Brain microvascular endothelial cell (primary cell): ENCODE measurements around the gene PPARG.

ENCODE experiments used
- DNase-seq: peaks from one replicate; pipeline ENCODE4 v3.0.0-alpha.2; 2020
- H3K27ac ChIP-seq: fragments of 250-450 bp; sonication (Bioruptor Pico); 2 replicates; pipeline ENCODE4 v1.5.1; 2020; ENCODE audit warnings: mild to moderate bottlenecking, moderate library complexity
- H3K27me3 ChIP-seq: fragments of 250-450 bp; sonication (Bioruptor Pico); replicated peaks from 2 replicates; pipeline ENCODE4 v1.5.1; 2020; ENCODE audit warnings: mild to moderate bottlenecking
- H3K36me3 ChIP-seq: fragments of 250-450 bp; sonication (Bioruptor Pico); replicated peaks from 2 replicates; pipeline ENCODE4 v1.5.1; 2020; ENCODE audit warnings: mild to moderate bottlenecking
- H3K4me3 ChIP-seq: 2 replicates; pipeline ENCODE4 v1.5.1; 2011; ENCODE audit warnings: low read depth, mild to moderate bottlenecking, control low read depth, low read length, moderate library complexity
- in situ Hi-C: cut with HindIII; loops from 2 replicates; pipeline ENCODE4 v1.10.0; 2017; ENCODE audit warnings: low sequenced_read_pairs, low pct_ligation_motif_present
- TF ChIP-seq, protein P1 (sequence below): IDR thresholded peaks from 2 replicates; pipeline ENCODE4 v1.5.1; 2011; ENCODE audit warnings: low read depth, mild to moderate bottlenecking, moderate library complexity, low read length, control low read depth, inconsistent platforms; ENCODE audit errors: missing control alignments

The PPARG gene

DNA sequence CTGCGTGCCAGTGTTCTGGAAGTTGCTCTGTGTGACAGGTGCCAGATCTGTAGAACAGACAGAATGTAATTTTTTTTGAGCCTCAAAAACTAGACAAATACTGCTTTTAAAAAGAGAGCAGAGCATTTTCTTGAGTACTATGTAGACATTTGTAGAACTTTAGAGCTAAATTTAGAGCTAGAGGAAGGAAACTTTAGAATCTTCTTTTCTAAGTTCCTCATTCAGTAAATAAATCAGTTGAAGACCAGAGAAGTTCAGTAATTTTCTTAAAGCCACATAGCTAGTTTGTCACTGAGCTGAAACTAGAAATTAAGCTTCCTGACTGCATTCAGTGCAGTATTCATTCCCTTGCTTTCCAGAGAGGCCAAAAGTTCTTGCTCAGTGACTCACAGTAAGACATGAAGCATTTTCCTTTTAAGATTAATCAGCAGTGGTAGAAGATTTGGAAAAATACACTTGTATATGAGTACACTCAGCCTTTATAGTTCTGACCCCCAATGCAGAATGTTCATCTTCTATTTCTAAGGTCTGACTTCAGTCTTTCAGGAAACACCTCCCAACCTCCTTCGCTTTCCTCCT is 111.8 kb downstream of the PPARG start:
- H3K27ac ChIP-seq = peak overlapping the region; percentile 15
- no peaks in the 10 kb centered on the region for H3K36me3 ChIP-seq
- DNase-seq = peak; percentile 67
- TF ChIP-seq, protein P1, sequence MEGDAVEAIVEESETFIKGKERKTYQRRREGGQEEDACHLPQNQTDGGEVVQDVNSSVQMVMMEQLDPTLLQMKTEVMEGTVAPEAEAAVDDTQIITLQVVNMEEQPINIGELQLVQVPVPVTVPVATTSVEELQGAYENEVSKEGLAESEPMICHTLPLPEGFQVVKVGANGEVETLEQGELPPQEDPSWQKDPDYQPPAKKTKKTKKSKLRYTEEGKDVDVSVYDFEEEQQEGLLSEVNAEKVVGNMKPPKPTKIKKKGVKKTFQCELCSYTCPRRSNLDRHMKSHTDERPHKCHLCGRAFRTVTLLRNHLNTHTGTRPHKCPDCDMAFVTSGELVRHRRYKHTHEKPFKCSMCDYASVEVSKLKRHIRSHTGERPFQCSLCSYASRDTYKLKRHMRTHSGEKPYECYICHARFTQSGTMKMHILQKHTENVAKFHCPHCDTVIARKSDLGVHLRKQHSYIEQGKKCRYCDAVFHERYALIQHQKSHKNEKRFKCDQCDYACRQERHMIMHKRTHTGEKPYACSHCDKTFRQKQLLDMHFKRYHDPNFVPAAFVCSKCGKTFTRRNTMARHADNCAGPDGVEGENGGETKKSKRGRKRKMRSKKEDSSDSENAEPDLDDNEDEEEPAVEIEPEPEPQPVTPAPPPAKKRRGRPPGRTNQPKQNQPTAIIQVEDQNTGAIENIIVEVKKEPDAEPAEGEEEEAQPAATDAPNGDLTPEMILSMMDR = no peak
- in situ Hi-C loops = no loop called here
- no peaks in the 10 kb centered on the region for H3K27me3 ChIP-seq
- no peak overlapping the region for H3K4me3 ChIP-seq

- TF ChIP-seq, protein P1 = no peak
- H3K4me3 ChIP-seq = no peak overlapping the region
- in situ Hi-C loops = no loop called here
- no peaks in the 10 kb centered on the region for H3K36me3 ChIP-seq
- no peaks in the 10 kb centered on the region for H3K27me3 ChIP-seq
- peak overlapping the region; percentile 15 for H3K27ac ChIP-seq
- DNase-seq = no peak
Measured at GRCh38 chr3:12401208-12401607, 112.3 kb downstream of the PPARG start.

- Histone ChIP-seq H3K27me3 (no peaks in the 10 kb centered on the region), H3K4me3 (no peak overlapping the region), H3K27ac (peak overlapping the region; percentile 80), H3K36me3 (no peaks in the 10 kb centered on the region)
- TF ChIP-seq, protein P1 = no peak
- peak; percentile 96 for DNase-seq
- in situ Hi-C loops = no loop called here
Measured at GRCh38 chr3:12405432-12406272, 116.8 kb downstream of the PPARG start.

DNA sequence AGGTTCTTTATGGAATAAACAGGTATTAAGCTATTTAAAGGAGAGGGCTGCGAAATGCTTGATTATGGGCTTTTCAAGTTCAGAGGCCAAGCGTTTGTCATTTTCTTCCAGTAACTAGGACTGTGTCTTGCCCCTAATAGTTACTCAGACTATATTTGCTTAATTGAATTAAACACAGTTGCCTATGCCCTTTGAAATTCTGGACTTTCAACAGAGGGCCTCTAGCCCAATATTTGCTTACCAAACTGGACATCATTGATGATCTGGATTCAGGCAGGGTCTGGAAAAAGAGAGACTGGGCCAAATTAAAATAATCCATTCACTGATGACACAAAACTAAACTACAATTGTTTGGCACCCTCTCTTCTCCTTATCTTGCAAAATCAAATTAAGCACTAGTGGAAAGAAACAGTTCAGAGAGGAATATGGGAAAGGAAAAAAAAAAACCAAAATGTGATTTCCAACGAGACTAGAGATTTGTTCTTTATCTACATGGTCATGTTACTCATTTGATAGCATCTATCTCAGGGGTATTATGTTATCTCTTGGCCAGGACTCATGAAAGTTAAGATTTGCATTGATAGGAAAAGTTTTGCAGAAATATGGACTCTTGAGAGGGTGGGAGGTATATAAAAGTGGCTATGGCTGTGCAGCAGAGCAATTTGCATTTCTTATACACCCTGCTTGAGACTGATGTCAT is 120.3 kb downstream of the PPARG start:
- TF ChIP-seq, protein P1 = no peak
- H3K4me3 ChIP-seq = no peak overlapping the region
- no peak overlapping the region for H3K27ac ChIP-seq
- in situ Hi-C loops = no loop called here
- DNase-seq = no peak
- no peaks in the 10 kb centered on the region for H3K27me3 ChIP-seq
- H3K36me3 ChIP-seq = no peaks in the 10 kb centered on the region

DNA sequence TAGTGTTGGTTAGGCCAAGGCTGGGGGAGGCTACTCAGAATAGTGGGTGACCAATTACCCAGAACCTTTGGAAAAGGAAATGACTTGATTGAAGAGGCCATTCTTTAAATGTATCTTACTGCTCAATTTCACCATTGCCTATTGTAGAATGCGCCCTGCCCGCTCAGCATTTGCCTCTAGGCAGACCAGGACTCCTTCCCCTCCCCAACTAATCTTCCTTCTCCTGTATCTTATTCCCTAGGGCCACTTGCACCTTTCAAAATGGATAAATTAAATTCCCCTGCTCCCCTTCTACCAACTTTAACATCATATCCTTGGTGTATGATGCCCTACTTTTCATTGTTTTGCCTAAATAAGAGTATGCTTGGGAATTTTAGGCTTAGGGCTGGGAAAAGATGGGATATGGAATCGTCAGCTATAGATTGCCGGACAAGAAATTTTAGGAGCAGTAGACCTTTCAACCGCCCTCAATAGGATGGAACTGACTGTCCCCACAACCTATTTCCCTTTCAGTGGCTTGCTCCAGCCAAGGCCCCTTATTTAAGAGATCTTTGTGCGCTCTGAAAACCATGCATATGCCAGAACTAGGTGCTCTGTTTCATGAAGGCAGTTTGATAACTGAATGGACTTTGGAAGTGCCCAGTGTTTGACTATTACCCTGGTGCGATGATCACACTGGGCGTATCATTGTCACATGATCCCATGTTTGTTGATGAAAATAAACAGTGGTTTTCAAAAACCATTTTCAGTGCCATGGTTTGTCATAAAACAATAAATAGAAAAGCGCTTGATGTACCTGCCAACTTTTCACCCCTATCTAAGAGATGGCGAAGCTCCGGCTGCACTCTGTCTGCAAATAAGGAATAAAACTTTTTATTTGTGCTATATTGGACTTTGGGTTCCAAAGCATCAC is 121.1 kb downstream of the PPARG start:
- H3K36me3 ChIP-seq = no peaks in the 10 kb centered on the region
- H3K27ac ChIP-seq = no peak overlapping the region
- H3K27me3 ChIP-seq = no peaks in the 10 kb centered on the region
- DNase-seq = no peak
- in situ Hi-C loops = no loop called here
- H3K4me3 ChIP-seq = no peak overlapping the region
- TF ChIP-seq, protein P1 = no peak
